ENCODE results near the gene GSTA4. TPM values are rescaled to one million over a fixed set of nuclear protein-coding genes. Genes with fewer than 3 reads are reported as not detected.

Gene GSTA4
- total RNA-seq, 5 donors from 2014 or later (not counting 1 experiment from before 2014, with no cell fraction given): 0.35 to 0.85 (median 0.65) TPM

Other genes starting within 250 kb of the GSTA4 start
- not detected for gene GSTA2, start 231.8 kb downstream of the GSTA4 start, total RNA-seq
- gene GSTA1, start 191.5 kb downstream of the GSTA4 start, total RNA-seq: 1 to 10 TPM in 2 of 5 donors, under 1 TPM in 1, not detected in 2; 0.82 to 1.2 (median 1.1) TPM
- gene GSTA5, start 154.5 kb downstream of the GSTA4 start, total RNA-seq: not detected
- gene GSTA3, start 85.6 kb downstream of the GSTA4 start, total RNA-seq: not detected
- gene CILK1, start 66.5 kb upstream of the GSTA4 start, total RNA-seq: 10 to 100 TPM in 2 of 5 donors, 1 to 10 TPM in 3; 8.2 to 10.4 (median 9.6) TPM
- 100 to 1,000 TPM in 3 of 5 donors, 10 to 100 TPM in 2; 78.3 to 106 (median 100) TPM for gene FBXO9, start 70.1 kb upstream of the GSTA4 start, total RNA-seq
- under 1 TPM in 2 of 5 donors, not detected in 3; 0.12 to 0.23 TPM for gene GCM1, start 153.6 kb upstream of the GSTA4 start, total RNA-seq

Measured in T-cell (primary cell).